Measurements from ENCODE around the gene ITGB1BP2. TPM values are rescaled to one million over a fixed set of nuclear protein-coding genes. Genes with fewer than 3 reads are reported as not detected.

The ITGB1BP2 gene
- total and polyA plus RNA-seq, 2 donors (not counting 3 experiments of a cell fraction or from before 2014, with no cell fraction given): 1.8 to 4.6 TPM

DNA sequence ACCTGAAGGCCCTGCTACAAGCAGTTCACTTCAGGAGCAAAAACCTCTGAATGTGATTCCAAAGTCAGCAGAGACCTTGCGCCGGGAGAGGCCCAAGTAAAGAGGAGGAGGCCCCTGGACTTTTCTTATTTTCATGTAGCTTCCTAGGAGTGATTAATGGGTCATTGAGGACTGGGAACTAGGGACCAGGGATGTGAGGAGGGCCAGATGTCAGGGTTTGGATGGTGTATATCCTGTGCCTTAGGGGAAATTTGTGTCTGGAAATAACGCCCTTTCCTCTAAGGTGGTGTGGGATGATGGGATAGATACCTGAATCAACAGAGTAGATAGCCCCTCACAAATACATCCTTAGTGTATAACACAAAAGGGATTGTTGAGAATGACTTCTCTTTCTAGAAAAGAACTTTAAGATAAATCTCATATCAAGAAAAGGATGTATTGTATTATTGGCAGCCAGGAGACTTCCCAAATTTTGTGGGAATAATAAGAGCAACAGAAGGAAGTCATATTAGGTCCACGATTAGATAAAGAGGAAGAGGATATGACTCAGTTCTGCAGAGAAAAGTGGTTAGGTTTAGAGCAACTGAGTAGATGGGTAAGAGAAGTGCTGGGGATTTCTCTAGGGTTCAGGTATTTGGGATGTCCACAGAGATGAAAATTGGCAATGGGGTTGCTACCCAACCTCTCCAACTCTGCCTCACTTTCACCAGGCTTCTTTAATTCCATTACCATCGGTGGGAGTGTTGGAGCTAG, 1.1 kb downstream of the ITGB1BP2 start:
- no peak overlapping the region for H3K9ac ChIP-seq (replicated peaks; ENCODE audit: extremely low read depth, insufficient read depth, low read length)
- no peaks in the 10 kb centered on the region for H4K20me1 ChIP-seq (replicated peaks; ENCODE audit: control insufficient read depth, extremely low read depth, insufficient read depth, low read length)

More for the DNA sequence above, 1.1 kb downstream of the ITGB1BP2 start:
- intact Hi-C loops (cut with micrococcal nuclease) (loop anchor here (5.0 kb wide), 1 partner anchor 65 kb away; the partner anchor contains the start of gene TAF1), dilution Hi-C loops (cut with MboI; ENCODE audit: extremely low pct_ligation_motif_present, low sequenced_read_pairs) (no loop called here)
- no peak overlapping the region for H3K4me3 ChIP-seq (replicated peaks in 1 of 3; ENCODE audit: insufficient read depth in 1 of 3, low read depth in 1 of 3, low read length in 3 of 3)
- TF ChIP-seq POLR2AphosphoS5 (IDR thresholded peaks at IDR 0.05; ENCODE audit: insufficient read depth, low read depth, low read length) (peak; percentile 36), POLR2A (IDR thresholded peaks at IDR 0.05; ENCODE audit: low read depth, low read length) (no peak), FOS (IDR thresholded peaks at IDR 0.05; ENCODE audit: borderline replicate concordance, insufficient read depth, low read length) (peak; percentile 41), MAX (IDR thresholded peaks at IDR 0.05; ENCODE audit: insufficient read depth, insufficient read length) (no peak), GATA2 (IDR thresholded peaks at IDR 0.05; ENCODE audit: insufficient read depth, insufficient read length, low read depth, low read length) (peak; percentile 24), MYC (IDR thresholded peaks at IDR 0.05; ENCODE audit: low read depth, low read length) (no peak), CTCF (IDR thresholded peaks at IDR 0.05; ENCODE audit: extremely low read depth in 1 of 2, insufficient read depth in 1 of 2, low read depth in 1 of 2, low read length in 2 of 2) (no peak), JUN (IDR thresholded peaks at IDR 0.05; ENCODE audit: borderline replicate concordance, insufficient read depth, insufficient read length, low read depth) (peak; percentile 38), EZH2 (IDR thresholded peaks at IDR 0.05; ENCODE audit: borderline replicate concordance, low read depth, low read length, severe bottlenecking) (no peak)
- H3K27me3 ChIP-seq (ENCODE audit: control insufficient read depth in 2 of 2, insufficient read depth in 2 of 2, low read length in 2 of 2): no peaks in the 10 kb centered on the region
- H3K9me1 ChIP-seq (replicated peaks; ENCODE audit: control insufficient read depth, extremely low read depth, insufficient read depth, low read length): no peaks in the 10 kb centered on the region
- BruUV-seq (replicated peaks): no TSS peak
- DNase-seq (ENCODE audit: low read depth, low spot score) (peak; percentile 37), FAIRE-seq (peak; percentile 92)
- H3K4me1 ChIP-seq (ENCODE audit: control insufficient read depth, extremely low read depth, insufficient read depth, low read length): peaks cover 26% of the 10 kb centered on the region
- H3K9me3 ChIP-seq (replicated peaks; ENCODE audit: control insufficient read depth, insufficient read depth, low read length): no peaks in the 10 kb centered on the region
- POLR2A ChIA-PET: no interaction called here
- no peaks in the 10 kb centered on the region for H3K79me2 ChIP-seq (ENCODE audit: control insufficient read depth, insufficient read depth, low read length)
- H2AFZ ChIP-seq (ENCODE audit: low read depth, low read length): no peak overlapping the region
- H3K4me2 ChIP-seq (ENCODE audit: insufficient read depth, low read length): peak overlapping the region; percentile 10
- H3K36me3 ChIP-seq (ENCODE audit: control insufficient read depth in 2 of 2, extremely low read depth in 1 of 2, insufficient read depth in 2 of 2, low read length in 2 of 2): peaks cover 15% of the 10 kb centered on the region in 2 experiments
- CTCF ChIA-PET: interaction anchor here (1.0 kb wide), 1 partner anchor 76 kb away, joined by 3 read pairs; no protein-coding TSS in a partner anchor
- peak overlapping the region; percentile 37 for H3K27ac ChIP-seq (ENCODE audit: insufficient read depth, low read depth, low read length)
